Stomach (tissue), 9 donors: Measurements from ENCODE around the gene SMCR8. TPM values are rescaled to one million over a fixed set of nuclear protein-coding genes. Genes with fewer than 3 reads are reported as not detected.

Experiments used
- DNase-seq, 2 donors: peaks; one replicate each; pipeline versions ENCODE4 v3.0.0 to v3.0.0-alpha.2; 2013 to 2019
- H3K27ac ChIP-seq, 5 donors: fragments of 200-600 bp in 4 of 5; sonication (generic) in 4 of 5; one replicate each; pipeline ENCODE4 v1.5.1; 2013 to 2019; ENCODE audit warnings: mild to moderate bottlenecking in 1 of 5, moderate library complexity in 1 of 5
- H3K27me3 ChIP-seq, 3 donors: fragments of 200-600 bp; sonication (generic); one replicate each; pipeline ENCODE4 v1.5.1; 2017 to 2019; ENCODE audit warnings: mixed run types in 1 of 3
- H3K36me3 ChIP-seq, 4 donors: fragments of 200-600 bp; sonication (generic); 1 replicate in 3 of 4; 2 replicates in 1 of 4; pipeline ENCODE4 v1.5.1; 2016 to 2019
- H3K4me1 ChIP-seq, 4 donors: fragments of 200-600 bp; sonication (generic); one replicate each; pipeline ENCODE4 v1.5.1; 2016 to 2019
- H3K4me3 ChIP-seq, 4 donors: fragments of 200-600 bp; sonication (generic) in 3 of 4; one replicate each; pipeline ENCODE4 v1.5.1; 2016 to 2019; ENCODE audit warnings: mild to moderate bottlenecking in 1 of 4
- H3K9me3 ChIP-seq, 4 donors: fragments of 200-600 bp; sonication (generic); one replicate each; pipeline ENCODE4 v1.5.1; 2016 to 2019
- CTCF ChIP-seq, 7 experiments: fragments of 450-650 bp in 4 of 7; fragments of 200-600 bp in 3 of 7; sonication (generic) in 3 of 7; IDR thresholded peaks; one replicate each; pipeline ENCODE4 v1.5.1; 2016 to 2019; ENCODE audit warnings: antibody characterized with exemption in 7 of 7, control low read depth in 2 of 7, mild to moderate bottlenecking in 1 of 7
- EP300 ChIP-seq: sonication (generic); formaldehyde crosslinking; IDR thresholded peaks from one replicate; pipeline ENCODE4 v1.6.1; 2017; ENCODE audit warnings: antibody characterized with exemption
- POLR2A ChIP-seq, 4 donors: fragments of 450-650 bp; IDR thresholded peaks; one replicate each; pipeline ENCODE4 v1.6.1; 2016; ENCODE audit warnings: antibody characterized with exemption in 4 of 4, control low read depth in 2 of 4, mild to moderate bottlenecking in 1 of 4, moderate library complexity in 1 of 4
- POLR2AphosphoS5 ChIP-seq, 3 donors: sonication (generic); formaldehyde crosslinking; IDR thresholded peaks; one replicate each; pipeline ENCODE4 v1.6.1; 2016; ENCODE audit warnings: antibody characterized with exemption in 3 of 3
- WGBS, 5 donors: extraction: QIAGEN DNeasy Blood & Tissue Kit in 3 of 5; methylation state at CpG; one replicate each; pipeline versions ENCODE4 v1.1.5 to v1.1.7; 2013 to 2018; 5-methylcytosine and 5-hydroxymethylcytosine counted together
- intact Hi-C: fragments of 100-400 bp; cut with DNase I; formaldehyde crosslinking; loops from one replicate; pipeline ENCODE4 v1.15.1; 2023; ENCODE audit warnings: low total_unique reads
- polyA plus RNA-seq, 3 donors: library from polyadenylated mRNA; stranded (reverse); fragments of 200-250 nt; gene quantifications; one replicate each; pipeline ENCODE4 v1.2.3, GENCODE V29; 2013
- total RNA-seq, 5 donors: library from RNA; depleted of rRNA; stranded (reverse); fragments of >200 nt; gene quantifications; one replicate each; pipeline versions ENCODE4 v1.1.0 to v1.2.3, GENCODE V29; 2014 to 2016
- donor health status: healthy with polysubstance abuse.
- donor health status: Bipolar disorder and iron deficiency.
- donor health status: healthy.

Gene SMCR8
- total and polyA plus RNA-seq, 8 donors = 2.4 to 17.9 (median 6.1) TPM

DNA sequence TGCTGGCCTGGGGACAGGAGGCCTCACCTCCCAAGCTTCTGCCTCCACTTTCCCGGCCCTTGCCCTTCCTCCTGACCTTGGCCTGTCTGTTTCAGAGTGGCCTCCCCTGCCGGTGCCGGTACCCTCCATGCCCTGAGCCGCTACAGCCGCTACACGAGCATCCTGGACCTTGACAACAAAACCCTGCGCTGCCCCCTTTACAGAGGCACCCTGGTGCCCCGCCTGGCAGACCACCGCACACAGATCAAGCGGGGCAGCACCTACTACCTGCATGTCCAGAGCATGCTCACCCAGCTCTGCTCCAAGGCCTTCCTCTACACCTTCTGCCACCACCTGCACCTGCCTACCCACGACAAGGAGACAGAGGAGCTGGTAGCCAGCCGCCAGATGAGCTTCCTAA lies 7.4 kb downstream of the SMCR8 start:
- Histone ChIP-seq H3K4me3 (no peak overlapping the region), H3K27me3 (no peaks in the 10 kb centered on the region), H3K9me3 (no peaks in the 10 kb centered on the region), H3K36me3 (peaks cover 42 to 98% (median 97%) of the 10 kb centered on the region in 4 donors), H3K27ac (no peak overlapping the region), H3K4me1 (peaks cover 29 to 68% (median 43%) of the 10 kb centered on the region in 4 donors)
- WGBS, 5 donors = 89 to 95% (median 94%) methylated on average over 10 to 12 of the region's 12 CpGs
- TF ChIP-seq EP300 (no peak), POLR2A (IDR thresholded peaks at IDR 0.05) (no peak), POLR2AphosphoS5 (IDR thresholded peaks at IDR 0.05) (no peak), CTCF (IDR thresholded peaks at IDR 0.05) (no peak)
- intact Hi-C loops = no loop called here
- no peak for DNase-seq

GRCh38 chr17:18323007-18323406 lies 7.9 kb downstream of the SMCR8 start:
- 43 to 61% (median 48%) methylated on average over 3 of the region's 3 CpGs for WGBS, 5 donors
- intact Hi-C loops = no loop called here
- H3K9me3 ChIP-seq = no peaks in the 10 kb centered on the region
- no peak overlapping the region for H3K27ac ChIP-seq
- peaks cover 45 to 98% (median 97%) of the 10 kb centered on the region in 4 donors for H3K36me3 ChIP-seq
- TF ChIP-seq CTCF (IDR thresholded peaks at IDR 0.05) (no peak), EP300 (no peak), POLR2A (IDR thresholded peaks at IDR 0.05) (no peak), POLR2AphosphoS5 (IDR thresholded peaks at IDR 0.05) (no peak)
- H3K4me1 ChIP-seq = peaks cover 24 to 63% (median 38%) of the 10 kb centered on the region in 4 donors
- no peaks in the 10 kb centered on the region for H3K27me3 ChIP-seq
- no peak overlapping the region for H3K4me3 ChIP-seq
- no peak for DNase-seq

- H3K9me3 ChIP-seq = no peaks in the 10 kb centered on the region
- H3K27ac ChIP-seq = no peak overlapping the region
- intact Hi-C loops = no loop called here
- TF ChIP-seq CTCF (IDR thresholded peaks at IDR 0.05) = no peak
- no peak for TF ChIP-seq POLR2A (IDR thresholded peaks at IDR 0.05)
- TF ChIP-seq EP300 = no peak
- no peak for TF ChIP-seq POLR2AphosphoS5 (IDR thresholded peaks at IDR 0.05)
- peaks cover 18 to 57% (median 32%) of the 10 kb centered on the region in 4 donors for H3K4me1 ChIP-seq
- peaks cover 51 to 100% (median 98%) of the 10 kb centered on the region in 4 donors for H3K36me3 ChIP-seq
- 85 to 92% (median 90%) methylated on average over 15 to 16 of the region's 16 CpGs for WGBS, 5 donors
- no peak for DNase-seq
- H3K27me3 ChIP-seq = no peaks in the 10 kb centered on the region
- no peak overlapping the region for H3K4me3 ChIP-seq
Measured at GRCh38 chr17:18323507-18324139, 8.5 kb downstream of the SMCR8 start.

- Histone ChIP-seq H3K36me3 (peaks cover 52 to 100% (median 98%) of the 10 kb centered on the region in 4 donors), H3K27ac (no peak overlapping the region), H3K4me1 (peaks cover 11 to 49% (median 24%) of the 10 kb centered on the region in 4 donors), H3K27me3 (no peaks in the 10 kb centered on the region), H3K4me3 (no peak overlapping the region), H3K9me3 (no peaks in the 10 kb centered on the region)
- WGBS, 5 donors = 89 to 90% (median 90%) methylated on average over 25 to 27 of the region's 27 CpGs
- no peak for DNase-seq
- intact Hi-C loops = no loop called here
- TF ChIP-seq CTCF (IDR thresholded peaks at IDR 0.05) (no peak), POLR2A (IDR thresholded peaks at IDR 0.05) (no peak), POLR2AphosphoS5 (IDR thresholded peaks at IDR 0.05) (no peak)
Measured at GRCh38 chr17:18324140-18325050, 9.3 kb downstream of the SMCR8 start.
